Liver (tissue), 9 donors: Measurements from ENCODE around the gene TTC7B. TPM values are rescaled to one million over a fixed set of nuclear protein-coding genes. Genes with fewer than 3 reads are reported as not detected.

Source experiments
- DNase-seq: peaks from one replicate; pipeline ENCODE4 v3.0.0-alpha.2; 2017; ENCODE audit warnings: low spot score
- H3K27ac ChIP-seq, 2 donors: one replicate each; pipeline ENCODE4 v1.7.0; 2013; ENCODE audit warnings: inconsistent platforms in 2 of 2, low read length in 2 of 2, control low read depth in 1 of 2, low read depth in 1 of 2, mild to moderate bottlenecking in 1 of 2
- H3K27me3 ChIP-seq, 4 donors: one replicate each; pipeline versions ENCODE4 v1.6.1 to v1.7.0; 2013; ENCODE audit warnings: low read length in 3 of 4, inconsistent platforms in 1 of 4, mild to moderate bottlenecking in 1 of 4, moderate library complexity in 1 of 4; ENCODE audit not compliant: control insufficient read depth in 4 of 4, insufficient read depth in 4 of 4
- H3K36me3 ChIP-seq, 4 donors: one replicate each; pipeline versions ENCODE4 v1.6.1 to v1.7.0; 2013; ENCODE audit warnings: low read length in 3 of 4, mild to moderate bottlenecking in 3 of 4, low read depth in 1 of 4, moderate library complexity in 1 of 4; ENCODE audit not compliant: control insufficient read depth in 4 of 4, insufficient read depth in 3 of 4
- H3K4me1 ChIP-seq, 4 donors: one replicate each; pipeline versions ENCODE4 v1.6.1 to v1.7.0; 2013; ENCODE audit warnings: low read length in 3 of 4, mild to moderate bottlenecking in 3 of 4, moderate library complexity in 1 of 4; ENCODE audit not compliant: control insufficient read depth in 4 of 4, insufficient read depth in 4 of 4
- H3K4me3 ChIP-seq, 3 donors: one replicate each; pipeline versions ENCODE4 v1.6.1 to v1.7.0; 2013; ENCODE audit warnings: low read length in 3 of 3, control low read depth in 1 of 3, low read depth in 1 of 3, mild to moderate bottlenecking in 1 of 3
- H3K9ac ChIP-seq, 2 donors: one replicate each; pipeline ENCODE4 v1.7.0; 2013; ENCODE audit warnings: low read length in 2 of 2, mild to moderate bottlenecking in 2 of 2, moderate library complexity in 2 of 2, control low read depth in 1 of 2, low read depth in 1 of 2
- H3K9me3 ChIP-seq, 4 donors: one replicate each; pipeline versions ENCODE4 v1.6.1 to v1.7.0; 2013; ENCODE audit warnings: low read length in 3 of 4; ENCODE audit not compliant: control insufficient read depth in 4 of 4
- EGR1 ChIP-seq, 2 donors: IDR thresholded peaks; 2 replicates each; pipeline ENCODE4 v1.6.1; 2016 to 2018; ENCODE audit warnings: antibody characterized with exemption in 2 of 2, low read depth in 2 of 2
- FOXA1 ChIP-seq: IDR thresholded peaks from 2 replicates; pipeline ENCODE4 v1.6.1; 2016; ENCODE audit warnings: antibody characterized with exemption
- FOXA2 ChIP-seq: IDR thresholded peaks from 2 replicates; pipeline ENCODE4 v1.6.1; 2016; ENCODE audit warnings: antibody characterized with exemption
- GABPA ChIP-seq, 2 donors: IDR thresholded peaks in 1 of 2; conservative IDR thresholded peaks in 1 of 2; 2 replicates each; pipeline ENCODE4 v1.6.1; 2016; ENCODE audit warnings: antibody characterized with exemption in 2 of 2, mild to moderate bottlenecking in 1 of 2, moderate library complexity in 1 of 2
- HNF4A ChIP-seq, 2 donors: conservative IDR thresholded peaks; 2 replicates each; pipeline ENCODE4 v1.6.1; 2016; ENCODE audit warnings: antibody characterized with exemption in 2 of 2, mild to moderate bottlenecking in 2 of 2
- HNF4G ChIP-seq: IDR thresholded peaks from 2 replicates; pipeline ENCODE4 v1.6.1; 2016; ENCODE audit warnings: antibody characterized with exemption
- JUND ChIP-seq, 2 donors: IDR thresholded peaks; 2 replicates each; pipeline ENCODE4 v1.6.1; 2016; ENCODE audit warnings: antibody characterized with exemption in 2 of 2
- MAX ChIP-seq: IDR thresholded peaks from 2 replicates; pipeline ENCODE4 v1.6.1; 2016; ENCODE audit warnings: antibody characterized with exemption
- NR2F2 ChIP-seq: IDR thresholded peaks from 2 replicates; pipeline ENCODE4 v1.6.1; 2016; ENCODE audit warnings: antibody characterized with exemption
- RAD21 ChIP-seq, 2 donors: IDR thresholded peaks; 2 replicates each; pipeline ENCODE4 v1.6.1; 2016; ENCODE audit warnings: antibody characterized with exemption in 2 of 2, mild to moderate bottlenecking in 2 of 2
- RXRA ChIP-seq, 2 donors: IDR thresholded peaks; 2 replicates each; pipeline ENCODE4 v1.6.1; 2017 to 2018; ENCODE audit warnings: antibody characterized with exemption in 2 of 2, mild to moderate bottlenecking in 1 of 2
- SP1 ChIP-seq: IDR thresholded peaks from 2 replicates; pipeline ENCODE4 v1.6.1; 2018; ENCODE audit warnings: antibody characterized with exemption, mild to moderate bottlenecking
- TAF1 ChIP-seq: conservative IDR thresholded peaks from 2 replicates; pipeline ENCODE4 v1.6.1; 2016; ENCODE audit warnings: antibody characterized with exemption, mild to moderate bottlenecking
- YY1 ChIP-seq: IDR thresholded peaks from 2 replicates; pipeline ENCODE4 v1.6.1; 2016; ENCODE audit warnings: antibody characterized with exemption, mild to moderate bottlenecking
- ZBTB33 ChIP-seq: IDR thresholded peaks from 2 replicates; pipeline ENCODE4 v1.6.1; 2016; ENCODE audit warnings: antibody characterized with exemption
- WGBS: extraction: QIAGEN DNeasy Blood & Tissue Kit; methylation state at CpG from one replicate; pipeline ENCODE4 v1.1.7; 2013; 5-methylcytosine and 5-hydroxymethylcytosine counted together
- polyA plus RNA-seq, 2 donors: library from polyadenylated mRNA; stranded (reverse) in 1 of 2; unstranded in 1 of 2; fragments of 200-250 nt in 1 of 2; fragments of >200 nt in 1 of 2; fragmentation: Nextera tagmentation in 1 of 2; extraction: Ambion mirVana in 1 of 2; gene quantifications; one replicate each; pipeline versions ENCODE4 v1.2.1 to v1.2.3, GENCODE V29; 2013 to 2015
- total RNA-seq, 2 donors: library from RNA; depleted of rRNA; stranded (reverse); fragments of >200 nt; gene quantifications; one replicate each; pipeline ENCODE4 v1.2.3, GENCODE V29; 2014
- TF ChIP-seq, protein P1 (sequence below): IDR thresholded peaks from 2 replicates; pipeline ENCODE4 v1.6.1; 2016; ENCODE audit warnings: antibody characterized with exemption
- TF ChIP-seq, protein P2 (sequence below): fragments of 150-350 bp; IDR thresholded peaks from 2 replicates; pipeline ENCODE4 v1.5.1; 2017; ENCODE audit warnings: improper control_type of control experiment, low read depth, low read length; ENCODE audit not compliant: missing input control
- donor health status: healthy.
- donor health status: healthy.
- donor health status: healthy.
- donor health status: healthy.
- donor health status: healthy.

The TTC7B gene
- total and polyA plus RNA-seq, 4 donors = 9.1 to 31.0 (median 12.5) TPM

- Histone ChIP-seq H3K9ac (no peak overlapping the region), H3K9me3 (no peaks in the 10 kb centered on the region), H3K4me1 (no peaks in the 10 kb centered on the region), H3K4me3 (no peak overlapping the region), H3K27ac (no peak overlapping the region), H3K36me3 (no peaks in the 10 kb centered on the region), H3K27me3 (no peaks in the 10 kb centered on the region)
- 88% methylated on average over 10 of the region's 10 CpGs for WGBS
- DNase-seq = no peak
- TF ChIP-seq YY1 (no peak), HNF4G (no peak), GABPA (IDR thresholded peaks at IDR 0.05 in 1 of 2, conservative IDR thresholded peaks at IDR 0.05 in 1 of 2) (no peak), SP1 (no peak), JUND (IDR thresholded peaks at IDR 0.05) (no peak), RXRA (IDR thresholded peaks at IDR 0.05) (no peak), FOXA1 (no peak), ZBTB33 (no peak), EGR1 (IDR thresholded peaks at IDR 0.05; ENCODE audit: low read depth in 2 of 2) (no peak), FOXA2 (no peak), RAD21 (IDR thresholded peaks at IDR 0.05) (no peak), MAX (no peak), TAF1 (no peak), HNF4A (conservative IDR thresholded peaks at IDR 0.05) (no peak), NR2F2 (no peak)
- TF ChIP-seq, protein P1, sequence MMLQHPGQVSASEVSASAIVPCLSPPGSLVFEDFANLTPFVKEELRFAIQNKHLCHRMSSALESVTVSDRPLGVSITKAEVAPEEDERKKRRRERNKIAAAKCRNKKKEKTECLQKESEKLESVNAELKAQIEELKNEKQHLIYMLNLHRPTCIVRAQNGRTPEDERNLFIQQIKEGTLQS = no peak
Measured at GRCh38 chr14:90549794-90550641, 266.2 kb downstream of the TTC7B start.

DNA sequence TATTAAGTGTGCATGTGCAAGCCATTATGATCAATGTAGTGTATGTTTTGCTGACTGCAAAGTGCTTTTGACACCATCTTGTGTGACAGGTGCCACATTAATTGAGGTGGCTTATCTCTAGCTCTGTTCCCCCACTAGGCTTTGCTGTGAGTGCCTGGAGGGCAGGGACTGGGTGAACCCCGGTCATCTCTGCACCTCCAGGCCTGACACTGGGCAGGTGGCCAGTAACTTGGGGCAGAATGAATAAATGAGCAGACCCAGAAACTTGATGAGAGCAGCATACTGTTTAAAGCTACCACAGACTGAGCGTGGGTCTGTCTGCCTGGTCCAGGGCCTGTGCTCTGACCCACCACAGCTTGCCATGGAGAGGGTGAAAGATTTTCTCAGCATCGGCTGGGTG, 267.8 kb downstream of the TTC7B start:
- no peaks in the 10 kb centered on the region for H3K27me3 ChIP-seq
- 97% methylated on average over 3 of the region's 3 CpGs for WGBS
- TF ChIP-seq NR2F2 (no peak), TAF1 (no peak), MAX (no peak), FOXA2 (no peak), SP1 (no peak), GABPA (IDR thresholded peaks at IDR 0.05 in 1 of 2, conservative IDR thresholded peaks at IDR 0.05 in 1 of 2) (no peak), FOXA1 (no peak), HNF4G (no peak), HNF4A (conservative IDR thresholded peaks at IDR 0.05) (no peak)
- TF ChIP-seq, protein P2, sequence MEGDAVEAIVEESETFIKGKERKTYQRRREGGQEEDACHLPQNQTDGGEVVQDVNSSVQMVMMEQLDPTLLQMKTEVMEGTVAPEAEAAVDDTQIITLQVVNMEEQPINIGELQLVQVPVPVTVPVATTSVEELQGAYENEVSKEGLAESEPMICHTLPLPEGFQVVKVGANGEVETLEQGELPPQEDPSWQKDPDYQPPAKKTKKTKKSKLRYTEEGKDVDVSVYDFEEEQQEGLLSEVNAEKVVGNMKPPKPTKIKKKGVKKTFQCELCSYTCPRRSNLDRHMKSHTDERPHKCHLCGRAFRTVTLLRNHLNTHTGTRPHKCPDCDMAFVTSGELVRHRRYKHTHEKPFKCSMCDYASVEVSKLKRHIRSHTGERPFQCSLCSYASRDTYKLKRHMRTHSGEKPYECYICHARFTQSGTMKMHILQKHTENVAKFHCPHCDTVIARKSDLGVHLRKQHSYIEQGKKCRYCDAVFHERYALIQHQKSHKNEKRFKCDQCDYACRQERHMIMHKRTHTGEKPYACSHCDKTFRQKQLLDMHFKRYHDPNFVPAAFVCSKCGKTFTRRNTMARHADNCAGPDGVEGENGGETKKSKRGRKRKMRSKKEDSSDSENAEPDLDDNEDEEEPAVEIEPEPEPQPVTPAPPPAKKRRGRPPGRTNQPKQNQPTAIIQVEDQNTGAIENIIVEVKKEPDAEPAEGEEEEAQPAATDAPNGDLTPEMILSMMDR = no peak
- TF ChIP-seq, protein P1 = no peak
- no peaks in the 10 kb centered on the region for H3K4me1 ChIP-seq
- no peak overlapping the region for H3K4me3 ChIP-seq
- DNase-seq = no peak
- no peak overlapping the region for H3K27ac ChIP-seq
- H3K36me3 ChIP-seq = no peaks in the 10 kb centered on the region
- no peak overlapping the region for H3K9ac ChIP-seq
- H3K9me3 ChIP-seq = no peaks in the 10 kb centered on the region
